ENCODE results near the gene PYHIN1. TPM values are rescaled to one million over a fixed set of nuclear protein-coding genes. Genes with fewer than 3 reads are reported as not detected.

The PYHIN1 gene
- total RNA-seq, 4 donors from 2014 or later = 1.6 to 32.2 (median 5.3) TPM

DNA sequence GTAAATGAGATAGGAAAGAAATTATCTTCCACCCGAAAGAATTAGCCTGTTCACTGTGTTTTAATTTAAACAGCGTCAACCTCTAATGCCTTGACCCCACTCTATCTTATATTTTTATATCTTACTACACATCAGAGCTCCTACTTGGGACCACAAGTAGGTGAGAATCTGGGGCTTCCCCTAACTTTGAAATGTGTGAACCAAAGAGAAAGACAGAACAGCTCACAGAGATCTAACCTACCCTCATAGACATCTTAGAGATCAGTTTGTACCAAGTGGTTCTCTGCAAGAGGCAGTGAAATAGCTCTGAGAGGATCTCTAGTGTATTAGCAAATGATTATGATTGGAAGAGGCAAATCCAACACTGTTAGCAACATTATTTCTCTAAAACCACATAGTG, 47.4 kb downstream of the PYHIN1 start:
- no peaks in the 10 kb centered on the region for H3K36me3 ChIP-seq
- DNase-seq = no peak
- no peaks in the 10 kb centered on the region for H3K4me1 ChIP-seq
- no peak overlapping the region for H3K27ac ChIP-seq
- no peak overlapping the region for H3K4me3 ChIP-seq
- no peaks in the 10 kb centered on the region for H3K9me3 ChIP-seq
- no peaks in the 10 kb centered on the region for H3K27me3 ChIP-seq
- TF ChIP-seq, protein P1, sequence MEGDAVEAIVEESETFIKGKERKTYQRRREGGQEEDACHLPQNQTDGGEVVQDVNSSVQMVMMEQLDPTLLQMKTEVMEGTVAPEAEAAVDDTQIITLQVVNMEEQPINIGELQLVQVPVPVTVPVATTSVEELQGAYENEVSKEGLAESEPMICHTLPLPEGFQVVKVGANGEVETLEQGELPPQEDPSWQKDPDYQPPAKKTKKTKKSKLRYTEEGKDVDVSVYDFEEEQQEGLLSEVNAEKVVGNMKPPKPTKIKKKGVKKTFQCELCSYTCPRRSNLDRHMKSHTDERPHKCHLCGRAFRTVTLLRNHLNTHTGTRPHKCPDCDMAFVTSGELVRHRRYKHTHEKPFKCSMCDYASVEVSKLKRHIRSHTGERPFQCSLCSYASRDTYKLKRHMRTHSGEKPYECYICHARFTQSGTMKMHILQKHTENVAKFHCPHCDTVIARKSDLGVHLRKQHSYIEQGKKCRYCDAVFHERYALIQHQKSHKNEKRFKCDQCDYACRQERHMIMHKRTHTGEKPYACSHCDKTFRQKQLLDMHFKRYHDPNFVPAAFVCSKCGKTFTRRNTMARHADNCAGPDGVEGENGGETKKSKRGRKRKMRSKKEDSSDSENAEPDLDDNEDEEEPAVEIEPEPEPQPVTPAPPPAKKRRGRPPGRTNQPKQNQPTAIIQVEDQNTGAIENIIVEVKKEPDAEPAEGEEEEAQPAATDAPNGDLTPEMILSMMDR (IDR thresholded peaks at IDR 0.05) = no peak

DNA sequence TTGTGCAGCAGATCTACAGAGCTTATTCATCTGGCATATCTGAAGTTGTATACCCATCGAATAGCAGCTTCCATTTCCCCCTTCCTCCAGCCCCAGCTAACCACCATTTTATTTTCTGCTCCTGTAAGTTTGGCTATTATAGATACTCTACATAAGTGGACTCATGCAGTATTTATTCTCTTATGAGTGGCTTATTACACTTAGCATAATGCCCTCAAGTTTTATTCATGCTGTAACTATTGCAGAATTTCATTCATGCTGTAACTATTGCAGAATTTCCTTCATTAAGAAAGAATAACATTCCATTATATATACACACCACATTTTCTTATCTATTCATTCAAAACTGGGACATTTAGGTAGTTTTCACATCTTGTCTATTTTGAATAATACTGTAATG, 47.9 kb downstream of the PYHIN1 start:
- no peak overlapping the region for H3K4me3 ChIP-seq
- H3K36me3 ChIP-seq = no peaks in the 10 kb centered on the region
- no peak for TF ChIP-seq POLR2A (IDR thresholded peaks at IDR 0.05)
- TF ChIP-seq, protein P1 (IDR thresholded peaks at IDR 0.05) = no peak
- DNase-seq = no peak
- H3K27me3 ChIP-seq = no peaks in the 10 kb centered on the region
- no peaks in the 10 kb centered on the region for H3K9me3 ChIP-seq
- H3K4me1 ChIP-seq = no peaks in the 10 kb centered on the region
- H3K27ac ChIP-seq = no peak overlapping the region

DNA sequence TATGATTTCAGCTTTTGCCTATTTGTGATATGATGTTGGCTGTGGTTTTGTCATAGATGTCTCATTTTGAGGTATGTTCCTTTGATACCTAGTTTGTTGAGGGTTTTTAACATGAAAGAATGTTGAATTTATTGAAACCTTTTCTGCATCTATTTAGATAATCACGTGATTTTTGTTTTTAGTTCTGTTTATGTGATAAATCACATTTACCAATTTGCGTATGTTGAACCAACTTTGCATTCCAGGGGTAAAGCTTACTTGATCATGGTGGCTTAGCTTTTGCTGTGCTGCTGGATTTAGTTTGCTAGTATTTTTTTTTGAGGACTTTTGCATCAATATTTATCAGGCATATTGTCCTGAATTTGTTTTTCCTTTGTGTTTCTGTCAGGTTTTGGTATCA, 51.9 kb downstream of the PYHIN1 start:
- Histone ChIP-seq H3K9me3 (no peaks in the 10 kb centered on the region), H3K27me3 (no peaks in the 10 kb centered on the region)
- TF ChIP-seq, protein P1 (IDR thresholded peaks at IDR 0.05) = no peak

DNA sequence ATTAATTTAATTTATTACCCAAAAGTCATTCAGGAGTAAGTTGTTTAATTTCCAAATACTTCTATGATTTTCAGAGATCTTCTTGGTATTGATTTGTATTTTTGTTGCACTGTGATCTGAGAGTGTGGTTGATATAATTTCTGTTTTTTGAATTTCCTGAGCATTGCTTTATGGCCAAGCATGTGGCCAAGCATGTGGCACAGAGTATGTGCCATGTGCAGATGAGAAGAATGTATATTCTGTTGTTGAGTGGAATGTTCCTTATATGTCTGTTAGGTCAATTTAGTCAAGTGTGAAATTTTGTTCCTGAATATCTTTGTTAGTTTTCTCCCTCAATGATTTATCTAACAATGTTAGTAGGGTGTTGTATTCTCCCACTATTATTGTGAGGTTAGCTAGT, 53.0 kb downstream of the PYHIN1 start:
- no peaks in the 10 kb centered on the region for H3K36me3 ChIP-seq
- H3K27me3 ChIP-seq = no peaks in the 10 kb centered on the region
- H3K27ac ChIP-seq = no peak overlapping the region
- TF ChIP-seq POLR2A (IDR thresholded peaks at IDR 0.05) = no peak
- TF ChIP-seq, protein P1 (IDR thresholded peaks at IDR 0.05) = no peak
- DNase-seq = no peak
- no peak overlapping the region for H3K4me3 ChIP-seq
- H3K9me3 ChIP-seq = no peaks in the 10 kb centered on the region
- H3K4me1 ChIP-seq = no peaks in the 10 kb centered on the region

More for the DNA sequence above, 51.9 kb downstream of the PYHIN1 start:
- Histone ChIP-seq H3K27ac (no peak overlapping the region), H3K36me3 (no peaks in the 10 kb centered on the region), H3K4me3 (no peak overlapping the region), H3K4me1 (no peaks in the 10 kb centered on the region)
- DNase-seq = no peak

DNA sequence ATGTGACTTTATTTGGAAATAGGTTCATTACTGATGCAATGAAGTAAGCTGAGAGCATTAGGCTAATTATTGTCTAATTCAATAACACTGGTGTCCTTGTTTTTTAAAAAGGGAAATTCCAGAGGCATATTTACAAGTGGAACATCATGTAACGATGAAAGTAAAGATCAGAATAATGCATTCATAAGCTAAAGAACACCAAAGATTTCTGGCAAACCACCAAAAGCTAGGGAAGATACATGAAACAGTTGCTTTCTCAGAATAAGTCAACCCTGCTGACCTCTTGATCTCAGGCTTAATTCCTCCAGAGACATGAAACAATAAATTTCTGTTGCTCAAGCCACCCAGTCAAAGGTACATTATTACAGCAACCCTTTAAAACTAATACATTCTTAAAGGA, 58.1 kb downstream of the PYHIN1 start:
- H3K27ac ChIP-seq = no peak overlapping the region
- no peaks in the 10 kb centered on the region for H3K27me3 ChIP-seq
- no peak for DNase-seq
- H3K36me3 ChIP-seq = no peaks in the 10 kb centered on the region
- H3K9me3 ChIP-seq = no peaks in the 10 kb centered on the region
- TF ChIP-seq, protein P1 (IDR thresholded peaks at IDR 0.05) = no peak
- no peak for TF ChIP-seq POLR2A (IDR thresholded peaks at IDR 0.05)
- H3K4me1 ChIP-seq = no peaks in the 10 kb centered on the region
- no peak overlapping the region for H3K4me3 ChIP-seq

DNA sequence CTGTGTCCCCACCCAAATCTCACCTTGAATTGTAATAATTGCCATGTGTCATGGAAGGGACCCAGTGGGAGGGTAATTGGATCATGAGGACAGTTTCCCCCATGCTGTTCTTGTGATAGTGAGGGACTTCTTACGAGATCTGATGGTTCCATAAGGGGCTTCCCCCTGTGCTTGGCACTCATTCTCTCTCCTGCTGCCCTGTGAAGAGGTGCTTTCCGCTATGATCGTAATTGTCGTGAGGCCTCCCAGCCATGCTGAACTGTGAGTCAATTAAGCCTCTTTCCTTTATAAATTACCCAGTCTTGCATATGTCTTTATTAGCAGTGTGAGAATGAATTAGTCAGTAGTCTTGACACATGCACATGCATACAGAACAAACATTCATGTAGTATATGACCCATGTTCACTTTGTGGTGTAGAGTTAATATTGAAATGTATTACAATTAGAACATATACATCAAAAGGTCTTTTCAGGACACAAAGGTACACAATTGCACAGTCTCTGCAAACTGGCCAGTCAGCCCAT, 61.5 kb downstream of the PYHIN1 start:
- TF ChIP-seq, protein P1 (IDR thresholded peaks at IDR 0.05) = no peak
- no peak for TF ChIP-seq POLR2A (IDR thresholded peaks at IDR 0.05)
- Histone ChIP-seq H3K4me3 (no peak overlapping the region), H3K4me1 (no peaks in the 10 kb centered on the region), H3K9me3 (no peaks in the 10 kb centered on the region), H3K27me3 (no peaks in the 10 kb centered on the region), H3K36me3 (no peaks in the 10 kb centered on the region), H3K27ac (no peak overlapping the region)
- no peak for DNase-seq

All from Peyer's patch (tissue), 4 donors.